NCI-H146 (cell line): ENCODE data around the gene STPG3.
A peak's percentile ranks its signal among the peaks of the same experiment; 100 is the strongest.

ENCODE experiments used
- DNase-seq: peaks from one replicate; lab custom pipeline; 2025; lab: John Stamatoyannopoulos, UW

STPG3 gene

GRCh38 chr9:137251194-137251461, at the start of gene STPG3:
TSS of gene STPG3 (plus strand) at chr9:137251286. CDS start at chr9:137251287, 1 bp downstream.
- DNase-seq, result no peak

- no peak for DNase-seq
These were observed 48.1 kb upstream of the STPG3 start for GRCh38 chr9:137202966-137203365.

- DNase-seq, result no peak
These were observed 46.4 kb upstream of the STPG3 start for GRCh38 chr9:137204731-137205125.

DNA sequence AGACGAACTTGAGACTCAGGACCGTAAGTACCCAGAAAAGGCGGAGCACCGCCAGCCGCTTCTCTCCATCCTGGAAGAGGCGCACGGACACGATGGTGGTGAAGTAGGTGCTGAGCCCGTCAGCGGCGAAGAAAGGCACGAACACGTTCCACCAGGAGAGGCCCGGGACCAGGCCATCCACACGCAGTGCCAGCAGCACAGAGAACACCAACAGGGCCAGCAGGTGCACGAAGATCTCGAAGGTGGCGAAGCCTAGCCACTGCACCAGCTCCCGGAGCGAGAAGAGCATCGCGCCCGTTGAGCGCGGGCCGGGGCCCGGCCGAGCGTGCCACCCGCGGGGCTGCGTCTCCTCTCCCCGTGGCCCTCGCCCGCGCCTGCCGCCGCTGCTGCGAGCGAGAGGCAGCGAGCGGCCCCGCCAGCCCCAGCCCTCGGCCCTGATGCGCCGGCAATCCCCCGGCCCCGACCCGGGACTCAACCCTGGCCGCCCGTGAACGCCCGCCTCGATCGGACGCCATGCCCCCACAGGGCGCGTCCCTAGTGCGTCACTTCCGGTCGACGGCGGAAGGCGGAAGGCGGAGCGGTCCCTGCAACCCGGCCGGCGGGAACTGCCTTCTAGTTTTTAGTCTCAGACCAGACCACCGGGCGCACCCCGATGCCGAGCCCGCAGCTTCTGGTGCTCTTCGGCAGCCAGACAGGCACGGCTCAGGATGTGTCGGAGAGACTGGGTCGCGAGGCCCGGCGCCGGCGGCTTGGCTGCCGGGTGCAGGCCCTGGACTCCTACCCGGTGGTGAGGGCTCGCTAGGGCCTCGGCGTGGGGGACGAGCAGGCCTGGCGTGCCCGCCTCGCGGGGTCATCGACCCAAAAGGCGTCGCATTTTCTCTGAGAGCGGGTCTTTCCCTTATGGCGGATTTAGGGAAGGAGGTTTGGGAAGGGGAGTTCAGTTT, 45.7 kb upstream of the STPG3 start, which contains the start of the genes NDOR1 and TMEM203:
TSS of gene NDOR1 (plus strand) at position 575 of the 944 bp plus-strand sequence. CDS start at position 653, 78 bp downstream.
TSS of gene TMEM203 (minus strand) at position 523 of the 944 bp plus-strand sequence. CDS start at position 289, 234 bp downstream.
- DNase-seq, result peak; percentile 70

- DNase-seq, result no peak
These were observed 44.5 kb upstream of the STPG3 start for GRCh38 chr9:137206602-137207001.

DNA sequence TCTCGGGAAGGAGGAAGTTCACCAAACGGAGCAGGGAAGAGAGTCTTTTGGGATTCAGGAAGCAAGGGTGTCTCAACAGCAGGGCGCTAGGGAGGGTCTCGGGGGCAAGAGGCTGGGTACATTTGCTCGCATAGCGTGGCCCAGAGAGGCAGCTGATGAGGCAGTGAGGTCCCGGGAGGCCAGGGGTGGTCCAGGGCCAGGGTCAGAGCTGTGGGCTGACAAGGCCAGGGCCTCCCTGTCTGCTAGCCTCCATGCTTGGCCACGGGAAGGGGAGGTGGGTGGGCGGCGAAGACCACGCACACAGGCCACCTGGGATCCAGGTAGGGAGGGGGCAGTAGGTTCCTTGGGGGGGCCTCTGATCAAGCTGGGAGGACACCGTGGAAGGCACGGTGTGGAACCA, 39.6 kb upstream of the STPG3 start:
- DNase-seq, result no peak

GRCh38 chr9:137212520-137212919, 38.6 kb upstream of the STPG3 start:
- no peak for DNase-seq

GRCh38 chr9:137213160-137214060, 37.7 kb upstream of the STPG3 start:
- DNase-seq, result no peak

- no peak for DNase-seq
These were observed 36.5 kb upstream of the STPG3 start for GRCh38 chr9:137214620-137215019.

DNA sequence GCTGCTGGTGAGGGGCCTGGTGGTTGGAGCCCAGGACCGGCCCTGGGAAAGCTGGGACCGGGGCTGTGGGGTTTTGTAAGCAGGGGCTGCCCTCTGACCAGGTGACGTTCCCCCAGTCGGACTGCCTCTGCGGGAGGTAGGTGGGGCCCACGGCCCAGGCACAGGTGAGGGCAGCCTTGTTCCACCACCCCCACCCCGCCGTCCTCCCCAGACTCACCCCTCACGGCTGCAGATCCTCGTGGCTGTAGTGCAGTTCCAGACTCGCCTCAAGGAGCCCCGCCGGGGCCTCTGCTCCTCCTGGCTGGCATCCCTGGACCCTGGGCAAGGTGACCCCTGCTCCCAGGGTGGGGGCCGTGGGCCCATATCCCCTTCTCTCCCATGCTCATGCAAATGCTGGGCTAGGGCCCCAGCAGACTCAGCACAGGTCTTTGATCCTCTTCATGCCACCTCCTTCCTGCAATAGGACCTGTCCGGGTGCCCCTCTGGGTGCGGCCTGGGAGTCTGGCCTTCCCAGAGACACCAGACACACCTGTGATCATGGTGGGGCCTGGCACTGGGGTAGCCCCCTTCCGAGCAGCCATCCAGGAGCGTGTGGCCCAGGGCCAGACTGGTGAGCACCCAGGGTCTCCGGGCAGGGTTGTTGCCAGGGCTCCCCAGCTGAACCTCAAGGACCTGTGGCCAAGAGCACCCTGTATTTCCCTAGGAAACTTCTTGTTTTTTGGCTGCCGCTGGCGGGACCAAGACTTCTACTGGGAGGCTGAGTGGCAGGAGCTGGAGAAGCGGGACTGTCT, 35.7 kb upstream of the STPG3 start:
- no peak for DNase-seq

GRCh38 chr9:137216188-137216965, 34.7 kb upstream of the STPG3 start:
- no peak for DNase-seq

DNA sequence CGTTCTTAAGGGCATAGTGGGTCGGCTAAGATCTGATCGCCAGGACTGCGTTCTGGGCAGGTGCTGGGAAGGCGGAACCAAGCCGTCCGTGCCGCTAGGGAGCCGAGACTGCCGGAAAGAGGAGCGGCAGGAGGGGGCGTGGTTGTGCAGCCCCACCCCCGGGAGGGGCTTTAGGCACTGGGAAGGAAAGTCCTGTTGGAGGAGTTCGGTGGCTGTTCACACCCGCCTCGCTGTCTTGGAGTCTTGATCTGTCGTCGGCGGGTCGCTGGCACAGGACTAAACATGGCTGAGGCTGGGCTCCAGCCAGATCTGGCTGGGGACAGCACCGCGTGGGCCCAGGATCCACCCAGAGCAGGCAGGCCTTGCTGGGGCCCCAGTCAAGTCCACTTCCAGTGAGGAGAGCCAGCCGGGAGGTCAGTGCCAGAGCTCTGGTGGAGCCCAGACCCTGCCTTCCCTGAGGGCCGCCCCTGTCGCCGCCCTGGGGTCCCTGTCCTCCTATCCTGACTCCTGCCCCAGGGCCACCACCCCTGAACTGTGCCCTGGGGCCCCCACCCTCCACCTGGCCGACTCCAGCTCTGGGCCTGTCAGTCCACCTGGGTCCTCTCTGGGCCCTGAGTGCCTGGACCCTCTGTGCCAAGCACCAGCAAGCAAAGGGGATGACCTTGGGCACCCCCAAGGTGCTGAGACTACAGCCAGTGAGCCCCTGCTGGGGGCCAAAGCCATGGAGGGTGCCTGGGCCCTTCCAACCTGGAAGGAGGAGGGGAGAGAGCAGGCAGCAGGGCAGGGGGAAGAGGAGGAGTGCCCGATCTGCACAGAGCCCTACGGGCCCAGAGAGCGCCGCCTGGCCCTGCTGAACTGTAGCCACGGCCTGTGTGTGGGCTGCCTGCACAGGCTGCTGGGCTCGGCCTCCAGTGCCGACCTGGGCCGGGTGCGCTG, 33.5 kb upstream of the STPG3 start:
- DNase-seq, result no peak

GRCh38 chr9:137218212-137218753, 32.8 kb upstream of the STPG3 start:
- no peak for DNase-seq

- peak; percentile 33 for DNase-seq
These were observed 32.3 kb upstream of the STPG3 start for GRCh38 chr9:137218754-137219271.

DNA sequence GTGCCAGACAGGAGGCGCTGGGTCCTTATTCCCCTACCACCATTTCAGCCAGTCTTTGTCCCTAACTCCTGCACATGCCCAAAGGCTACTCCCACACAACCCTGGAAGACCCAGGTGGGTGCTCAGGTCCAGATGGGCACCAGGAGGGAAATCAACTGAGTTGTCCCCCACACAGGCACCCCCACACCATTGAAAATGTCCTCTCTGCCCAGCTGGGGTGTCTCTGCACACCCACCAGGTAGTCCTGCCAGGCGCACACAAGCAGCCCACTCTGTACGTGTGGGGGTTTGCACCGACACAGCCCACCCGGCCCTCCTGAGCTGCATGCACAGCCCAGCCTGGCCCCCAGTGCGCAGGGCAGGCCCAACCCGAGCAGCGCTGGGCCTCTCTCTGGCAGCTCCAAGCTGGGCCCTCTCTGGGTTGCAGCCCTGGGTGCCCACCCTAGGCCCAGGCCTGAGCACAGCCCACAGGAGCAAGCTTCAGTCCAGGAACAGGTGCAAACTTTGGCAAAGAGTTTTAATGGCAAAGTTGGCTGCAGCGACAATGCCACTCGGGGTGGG, 31.2 kb upstream of the STPG3 start:
- DNase-seq, result no peak

DNA sequence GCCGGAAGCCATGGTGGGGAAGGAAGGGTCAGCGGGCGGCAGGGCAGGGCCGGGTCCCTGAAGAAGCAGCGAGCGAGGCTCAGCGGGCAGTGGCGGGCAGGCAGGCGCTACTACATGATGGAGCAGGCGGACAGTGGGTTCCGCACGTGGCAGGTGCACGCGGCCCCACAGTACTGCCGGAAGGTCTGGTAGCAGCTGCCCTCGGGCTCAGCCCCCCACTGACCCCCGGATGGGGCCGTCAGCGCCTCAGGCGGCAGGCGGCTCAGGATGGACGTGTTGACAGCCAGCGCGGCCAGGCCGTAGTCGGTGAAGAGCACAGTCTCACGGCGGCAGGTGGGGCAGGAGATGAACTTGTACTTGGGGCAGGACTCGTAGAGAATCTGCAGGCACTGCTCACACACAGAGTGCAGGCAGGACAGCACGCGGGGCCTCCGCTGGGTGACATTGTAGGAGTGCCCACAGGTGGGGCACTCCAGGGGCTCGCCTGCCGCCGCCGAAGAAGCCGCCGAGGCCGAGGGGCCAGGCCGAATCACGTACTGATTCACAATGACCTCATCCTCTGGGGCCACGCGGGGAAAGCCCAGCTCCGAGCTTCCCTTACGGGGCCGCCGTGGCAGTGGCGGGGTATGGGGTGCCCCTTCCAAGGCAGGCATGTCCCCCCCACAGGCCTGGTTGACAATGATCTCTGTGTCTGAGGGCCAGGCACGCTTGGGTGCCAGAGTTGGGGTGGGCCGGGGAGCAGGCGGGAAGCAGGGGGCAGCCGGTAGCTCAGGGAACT, 30.6 kb upstream of the STPG3 start:
- DNase-seq, result no peak

GRCh38 chr9:137221095-137221505, 30.0 kb upstream of the STPG3 start:
- DNase-seq, result no peak

DNA sequence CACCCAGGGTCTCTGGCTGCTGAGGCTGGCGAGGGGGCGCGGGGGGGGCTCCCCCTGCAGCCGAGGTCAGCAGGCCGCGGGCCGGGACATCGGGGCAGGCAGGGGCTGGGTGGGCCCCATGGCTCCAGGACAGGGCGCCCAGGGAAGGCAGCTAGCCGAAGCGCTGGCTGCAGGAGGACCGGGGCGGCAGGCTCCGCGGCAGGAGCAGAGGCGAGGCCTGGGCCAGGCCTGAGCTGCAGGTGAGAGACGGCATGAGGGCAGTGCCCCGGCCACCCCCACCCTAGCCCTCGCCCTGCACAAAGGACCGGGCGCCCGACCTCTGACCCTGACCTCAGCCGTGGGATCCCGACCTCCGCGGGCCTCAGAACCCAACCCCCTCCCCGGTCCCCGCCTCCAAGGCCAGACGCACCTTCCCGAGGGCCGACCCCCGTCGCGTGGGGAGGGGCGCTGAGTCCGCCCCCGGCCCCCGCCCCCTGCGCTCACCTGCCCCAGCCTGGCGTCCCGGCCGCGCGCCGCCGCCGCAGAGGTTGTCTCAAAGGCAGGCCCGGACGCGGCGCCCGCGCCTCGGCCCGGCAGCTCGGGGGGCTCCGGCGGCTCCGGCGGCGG, 29.5 kb upstream of the STPG3 start:
- DNase-seq, result peak; percentile 45
